Mammary epithelial cell (primary cell): ENCODE data around the gene GGA1.

Experiments used
- EZH2 ChIP-seq: IDR thresholded peaks from 2 replicates; pipeline ENCODE4 v1.6.1; 2012; ENCODE audit warnings: low read length, inconsistent platforms, borderline replicate concordance
- TF ChIP-seq, protein P1 (sequence below), 2 donors: IDR thresholded peaks in 1 of 2; conservative IDR thresholded peaks in 1 of 2; 2 replicates each; pipeline ENCODE4 v1.5.1; 2011 to 2012; ENCODE audit warnings: inconsistent platforms in 2 of 2, low read length in 2 of 2, mild to moderate bottlenecking in 2 of 2, control low read depth in 1 of 2, low read depth in 1 of 2; ENCODE audit not compliant: insufficient read depth in 1 of 2; ENCODE audit errors: extremely low read depth in 1 of 2

DNA sequence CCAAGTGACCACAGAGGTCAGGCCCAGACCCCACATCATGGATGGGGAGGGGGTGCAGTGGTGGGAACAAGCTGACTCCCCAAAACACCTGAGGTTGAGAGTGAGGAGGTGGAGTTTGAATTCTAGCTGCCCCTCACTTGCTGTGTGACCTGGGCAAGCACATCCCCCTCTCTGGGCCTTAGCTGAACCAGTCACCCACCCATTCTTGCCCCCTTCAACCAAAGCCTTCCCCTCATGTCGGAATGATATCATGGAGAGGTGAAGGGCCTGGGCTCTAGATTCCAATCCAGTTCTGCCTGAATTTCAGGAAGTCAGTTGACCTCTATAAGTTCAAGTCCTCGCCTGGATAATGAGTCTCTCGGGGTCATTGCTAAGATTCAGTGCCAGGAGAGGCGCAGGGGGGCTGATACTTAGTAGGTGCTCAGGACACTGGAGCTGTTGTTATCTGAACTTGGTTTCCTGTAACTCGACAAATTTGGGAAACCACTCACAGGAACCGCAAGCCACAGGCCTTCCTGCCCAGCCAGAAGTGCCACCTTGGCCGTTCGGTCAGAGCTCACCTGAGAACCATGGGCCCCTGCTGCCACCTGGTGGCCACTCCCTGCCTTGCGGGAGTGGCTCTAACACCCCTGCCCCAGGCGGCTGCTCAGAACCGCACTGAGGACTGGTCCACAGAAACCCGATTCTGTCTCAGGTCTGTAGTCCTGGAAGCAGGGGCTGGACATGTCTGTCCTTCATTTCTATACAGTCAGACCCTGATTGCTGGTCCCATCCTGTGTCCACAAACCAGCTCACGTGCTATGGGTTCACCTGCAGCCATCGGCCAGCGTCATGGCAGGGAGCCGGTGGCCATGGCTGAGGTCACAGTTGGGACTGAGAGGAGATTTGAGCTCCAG lies 41.5 kb upstream of the GGA1 start:
- TF ChIP-seq, protein P1, sequence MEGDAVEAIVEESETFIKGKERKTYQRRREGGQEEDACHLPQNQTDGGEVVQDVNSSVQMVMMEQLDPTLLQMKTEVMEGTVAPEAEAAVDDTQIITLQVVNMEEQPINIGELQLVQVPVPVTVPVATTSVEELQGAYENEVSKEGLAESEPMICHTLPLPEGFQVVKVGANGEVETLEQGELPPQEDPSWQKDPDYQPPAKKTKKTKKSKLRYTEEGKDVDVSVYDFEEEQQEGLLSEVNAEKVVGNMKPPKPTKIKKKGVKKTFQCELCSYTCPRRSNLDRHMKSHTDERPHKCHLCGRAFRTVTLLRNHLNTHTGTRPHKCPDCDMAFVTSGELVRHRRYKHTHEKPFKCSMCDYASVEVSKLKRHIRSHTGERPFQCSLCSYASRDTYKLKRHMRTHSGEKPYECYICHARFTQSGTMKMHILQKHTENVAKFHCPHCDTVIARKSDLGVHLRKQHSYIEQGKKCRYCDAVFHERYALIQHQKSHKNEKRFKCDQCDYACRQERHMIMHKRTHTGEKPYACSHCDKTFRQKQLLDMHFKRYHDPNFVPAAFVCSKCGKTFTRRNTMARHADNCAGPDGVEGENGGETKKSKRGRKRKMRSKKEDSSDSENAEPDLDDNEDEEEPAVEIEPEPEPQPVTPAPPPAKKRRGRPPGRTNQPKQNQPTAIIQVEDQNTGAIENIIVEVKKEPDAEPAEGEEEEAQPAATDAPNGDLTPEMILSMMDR (conservative IDR thresholded peaks at IDR 0.05 in 1 of 2, IDR thresholded peaks at IDR 0.05 in 1 of 2; ENCODE audit: extremely low read depth in 1 of 2, insufficient read depth in 1 of 2, low read depth in 1 of 2, low read length in 2 of 2), result peak; percentile 87 to 97
- no peak for TF ChIP-seq EZH2
